CD4-positive, alpha-beta T cell (primary cell): Measurements from ENCODE around the gene BAZ2A. TPM values are rescaled to one million over a fixed set of nuclear protein-coding genes. Genes with fewer than 3 reads are reported as not detected.

ENCODE experiments used
- ATAC-seq: fragments of 200-7000 bp; cut with Tn5 transposase; one replicate; pipeline ENCODE4 v1.10.0; 2022; ENCODE audit warnings: mild to moderate bottlenecking; ENCODE audit not compliant: poor library complexity
- CTCF ChIA-PET: fragments of 350-600 bp; sonication (Branson Sonifier 250); formaldehyde crosslinking; loops from one replicate; lab custom pipeline; 2021; ENCODE audit warnings: antibody characterized with exemption, inconsistent platforms; lab: Charles Lee
- POLR2A ChIA-PET: fragments of 350-600 bp; sonication (Branson Sonifier 250); formaldehyde crosslinking; loops from one replicate; lab custom pipeline; 2021; ENCODE audit warnings: antibody characterized with exemption, inconsistent platforms; lab: Charles Lee
- DNase-seq, 14 experiments: peaks; one replicate each; pipeline ENCODE4 v3.0.0-alpha.2; 2013 to 2020; ENCODE audit warnings: mixed read lengths in 2 of 14
- H3K27ac ChIP-seq, 2 donors: one replicate each; pipeline versions ENCODE4 v1.5.1 to v1.7.0; 2013; ENCODE audit warnings: low read length in 2 of 2, low read depth in 1 of 2, mild to moderate bottlenecking in 1 of 2
- H3K27me3 ChIP-seq, 2 experiments: 1 replicate in 1 of 2; 2 replicates in 1 of 2; pipeline versions ENCODE4 v1.6.1 to v1.7.0; 2013; ENCODE audit warnings: low read length in 2 of 2, control low read depth in 1 of 2, mild to moderate bottlenecking in 1 of 2, moderate library complexity in 1 of 2; ENCODE audit not compliant: insufficient read depth in 2 of 2, control insufficient read depth in 1 of 2
- H3K36me3 ChIP-seq: one replicate; pipeline ENCODE4 v1.6.1; 2013; ENCODE audit warnings: low read length, control low read depth; ENCODE audit not compliant: insufficient read depth
- H3K4me1 ChIP-seq: one replicate; pipeline ENCODE4 v1.6.1; 2013; ENCODE audit warnings: low read length, control low read depth; ENCODE audit not compliant: insufficient read depth
- H3K4me3 ChIP-seq: one replicate; pipeline ENCODE4 v1.5.1; 2013; ENCODE audit warnings: mild to moderate bottlenecking, low read length, moderate library complexity
- H3K9me3 ChIP-seq, 2 experiments: 1 replicate in 1 of 2; 2 replicates in 1 of 2; pipeline versions ENCODE4 v1.6.1 to v1.7.0; 2013; ENCODE audit warnings: low read length in 2 of 2, mild to moderate bottlenecking in 2 of 2, control low read depth in 1 of 2, moderate library complexity in 1 of 2; ENCODE audit not compliant: control insufficient read depth in 1 of 2, insufficient read depth in 1 of 2
- H3K27ac Mint-ChIP-seq: one replicate; pipeline ENCODE4 v1.8.0; 2020; ENCODE audit warnings: mixed read lengths
- H3K27me3 Mint-ChIP-seq: one replicate; pipeline ENCODE4 v1.8.0; 2021; ENCODE audit warnings: mixed read lengths
- H3K36me3 Mint-ChIP-seq: one replicate; pipeline ENCODE4 v1.8.0; 2021; ENCODE audit warnings: low read depth, mixed read lengths
- H3K4me1 Mint-ChIP-seq: one replicate; pipeline ENCODE4 v1.8.0; 2021; ENCODE audit warnings: low read depth, mixed read lengths
- H3K4me3 Mint-ChIP-seq: one replicate; pipeline ENCODE4 v1.8.0; 2020; ENCODE audit warnings: mild to moderate bottlenecking, mixed read lengths
- H3K9me3 Mint-ChIP-seq: one replicate; pipeline ENCODE4 v1.8.0; 2020; ENCODE audit warnings: mixed read lengths
- intact Hi-C, 2 experiments: fragments of 100-400 bp; cut with DNase I in 1 of 2; cut with micrococcal nuclease in 1 of 2; formaldehyde crosslinking; loops; one replicate each; pipeline versions ENCODE4 v1.15.1 to v1.9.0; 2023 to 2025; cut with DNase I, micrococcal nuclease
- total RNA-seq, 174 experiments: library from RNA in 2 of 174; stranded (reverse) in 2 of 174; gene quantifications; one replicate each; pipeline ENCODE4 v1.2.3 and lab custom pipeline; 2021 to 2026
- TF ChIP-seq, protein P1 (sequence below): fragments of 200-600 bp; IDR thresholded peaks from one replicate; pipeline ENCODE4 v1.8.0; 2022; ENCODE audit warnings: antibody characterized with exemption, mild to moderate bottlenecking

Gene BAZ2A
- total RNA-seq, 2 experiments from 2014 or later = 207 to 211 TPM

DNA sequence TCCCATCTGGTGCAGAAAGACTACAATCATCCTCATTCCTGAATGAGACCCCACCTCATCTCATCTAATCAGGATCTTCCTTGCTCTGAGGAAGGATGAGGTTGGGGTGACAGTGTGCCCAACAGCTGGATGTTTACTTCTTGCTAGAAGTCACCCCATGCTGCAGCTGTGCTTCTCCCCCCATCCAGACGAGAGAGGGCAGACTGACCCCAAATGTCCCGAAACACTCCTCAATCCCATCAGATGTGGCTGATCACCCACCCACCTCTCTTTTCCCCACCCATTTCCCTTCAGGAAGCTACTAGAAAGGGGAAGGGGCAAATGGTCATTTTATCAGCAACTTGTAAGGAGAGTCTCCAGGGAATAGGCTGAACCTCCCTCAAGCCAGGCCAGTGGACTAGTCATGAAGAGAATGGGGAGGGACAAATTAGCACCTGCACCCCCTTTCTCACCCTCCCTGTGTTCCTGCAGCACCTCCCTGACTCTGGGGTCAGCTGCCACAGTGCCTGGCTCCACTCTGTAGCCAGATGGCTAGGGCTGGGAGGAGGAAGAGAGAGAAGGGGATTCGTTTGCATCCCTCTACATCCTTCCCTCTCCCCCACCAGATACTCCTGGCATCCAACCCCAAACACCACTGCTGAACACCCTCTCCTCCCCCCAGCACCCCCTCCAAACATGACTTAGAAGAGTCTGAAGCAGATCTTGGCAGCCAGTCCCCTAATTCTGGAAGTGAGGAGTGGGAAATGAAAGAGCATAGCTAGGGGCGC, 2.8 kb upstream of the BAZ2A start:
- H3K4me1 ChIP-seq = peaks cover 74% of the 10 kb centered on the region
- DNase-seq = no peak
- Mint-ChIP-seq H3K9me3 (no peaks in the 10 kb centered on the region), H3K4me1 (peaks cover 90% of the 10 kb centered on the region), H3K36me3 (peaks cover 48% of the 10 kb centered on the region), H3K27ac (peak overlapping the region; percentile 98), H3K4me3 (peak overlapping the region; percentile 93), H3K27me3 (no peaks in the 10 kb centered on the region)
- H3K27ac ChIP-seq = peak overlapping the region; percentile 18 to 54
- intact Hi-C loops = loop anchor here in 1 of 2 experiments (10.0 kb wide), 2 partner anchors 452 to 818 kb away; partner anchors contain the start of genes NAB2, ORMDL2 and SARNP
- no peak for ATAC-seq
- TF ChIP-seq, protein P1, sequence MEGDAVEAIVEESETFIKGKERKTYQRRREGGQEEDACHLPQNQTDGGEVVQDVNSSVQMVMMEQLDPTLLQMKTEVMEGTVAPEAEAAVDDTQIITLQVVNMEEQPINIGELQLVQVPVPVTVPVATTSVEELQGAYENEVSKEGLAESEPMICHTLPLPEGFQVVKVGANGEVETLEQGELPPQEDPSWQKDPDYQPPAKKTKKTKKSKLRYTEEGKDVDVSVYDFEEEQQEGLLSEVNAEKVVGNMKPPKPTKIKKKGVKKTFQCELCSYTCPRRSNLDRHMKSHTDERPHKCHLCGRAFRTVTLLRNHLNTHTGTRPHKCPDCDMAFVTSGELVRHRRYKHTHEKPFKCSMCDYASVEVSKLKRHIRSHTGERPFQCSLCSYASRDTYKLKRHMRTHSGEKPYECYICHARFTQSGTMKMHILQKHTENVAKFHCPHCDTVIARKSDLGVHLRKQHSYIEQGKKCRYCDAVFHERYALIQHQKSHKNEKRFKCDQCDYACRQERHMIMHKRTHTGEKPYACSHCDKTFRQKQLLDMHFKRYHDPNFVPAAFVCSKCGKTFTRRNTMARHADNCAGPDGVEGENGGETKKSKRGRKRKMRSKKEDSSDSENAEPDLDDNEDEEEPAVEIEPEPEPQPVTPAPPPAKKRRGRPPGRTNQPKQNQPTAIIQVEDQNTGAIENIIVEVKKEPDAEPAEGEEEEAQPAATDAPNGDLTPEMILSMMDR = no peak
- ChIA-PET CTCF (interaction anchor here (1.1 kb wide), 1 partner anchor 444 kb away, joined by 3 read pairs; the partner anchor contains the start of gene SMARCC2), POLR2A (interaction anchor here (0.6 to 9.4 kb wide), 4 partner anchors 13 to 480 kb away, joined by 3 to 139 read pairs (median 48); partner anchors contain the start of genes ATP5F1B and PTGES3)
- no peaks in the 10 kb centered on the region for H3K9me3 ChIP-seq
- H3K4me3 ChIP-seq = peak overlapping the region; percentile 19
- H3K36me3 ChIP-seq = peaks cover 5% of the 10 kb centered on the region
- H3K27me3 ChIP-seq = no peaks in the 10 kb centered on the region

GRCh38 chr12:56631790-56632700, 1.9 kb upstream of the BAZ2A start:
- no peaks in the 10 kb centered on the region for H3K27me3 ChIP-seq
- H3K4me1 Mint-ChIP-seq = peaks cover 84% of the 10 kb centered on the region
- peaks cover 80% of the 10 kb centered on the region for H3K4me1 ChIP-seq
- H3K4me3 ChIP-seq = peak overlapping the region; percentile 19
- TF ChIP-seq, protein P1 = no peak
- H3K36me3 Mint-ChIP-seq = peaks cover 39% of the 10 kb centered on the region
- no peaks in the 10 kb centered on the region for H3K9me3 ChIP-seq
- H3K9me3 Mint-ChIP-seq = no peaks in the 10 kb centered on the region
- intact Hi-C loops = loop anchor here in 1 of 2 experiments (10.0 kb wide), 2 partner anchors 453 to 817 kb away; partner anchors contain the start of genes NAB2, ORMDL2 and SARNP
- peak overlapping the region; percentile 93 for H3K4me3 Mint-ChIP-seq
- ChIA-PET CTCF (interaction anchor here (1.1 kb wide), 1 partner anchor 443 kb away, joined by 3 read pairs; the partner anchor contains the start of gene SMARCC2), POLR2A (interaction anchor here (0.6 to 9.4 kb wide), 3 partner anchors 14 to 53 kb away, joined by 4 to 139 read pairs (median 93); partner anchors contain the start of genes ATP5F1B and PTGES3)
- DNase-seq (peak in 11 of 14 experiments; percentile 17 to 76 (median 52)), ATAC-seq (no peak)
- no peaks in the 10 kb centered on the region for H3K27me3 Mint-ChIP-seq
- H3K36me3 ChIP-seq = peaks cover 1% of the 10 kb centered on the region
- H3K27ac Mint-ChIP-seq = peak overlapping the region; percentile 98
- H3K27ac ChIP-seq = peak overlapping the region; percentile 18 to 54
